Muscle of leg (tissue), 11 donors: ENCODE results near the gene ARFGAP1. TPM values are rescaled to one million over a fixed set of nuclear protein-coding genes. Genes with fewer than 3 reads are reported as not detected.

Source experiments
- DNase-seq: peaks from one replicate; pipeline ENCODE4 v3.0.0; 2013
- H3K27ac ChIP-seq: one replicate; pipeline ENCODE4 v1.5.1; 2013; ENCODE audit warnings: mild to moderate bottlenecking, low read length, control low read depth
- H3K27me3 ChIP-seq: one replicate; pipeline ENCODE4 v1.6.1; 2013; ENCODE audit warnings: low read length; ENCODE audit not compliant: control insufficient read depth, insufficient read depth
- H3K36me3 ChIP-seq: one replicate; pipeline ENCODE4 v1.6.1; 2013; ENCODE audit warnings: low read length; ENCODE audit not compliant: control insufficient read depth, insufficient read depth
- H3K4me1 ChIP-seq: one replicate; pipeline ENCODE4 v1.6.1; 2013; ENCODE audit warnings: low read length; ENCODE audit not compliant: control insufficient read depth, insufficient read depth
- H3K4me3 ChIP-seq: one replicate; pipeline ENCODE4 v1.5.1; 2013; ENCODE audit warnings: low read length, control low read depth
- H3K9me3 ChIP-seq: replicated peaks from 2 replicates; pipeline ENCODE4 v1.6.1; 2013; ENCODE audit warnings: low read depth, low read length; ENCODE audit not compliant: control insufficient read depth
- WGBS: methylation state at CpG from one replicate; pipeline ENCODE4 v1.1.5; 2013; ENCODE audit warnings: missing lambda C conversion rate; ENCODE audit not compliant: insufficient coverage; 5-methylcytosine and 5-hydroxymethylcytosine counted together
- polyA plus RNA-seq, 8 donors: library from polyadenylated mRNA; unstranded; fragments of 120-200 nt; gene quantifications; one replicate each; pipeline versions ENCODE4 v1.2.1 to v1.2.3, GENCODE V29; 2013; ENCODE audit warnings: inconsistent platforms in 1 of 8, low replicate concordance in 1 of 8; ENCODE audit not compliant: insufficient read length in 8 of 8, insufficient read depth in 1 of 8
- total RNA-seq: library from RNA; stranded (reverse); fragments of 120-200 nt; gene quantifications from one replicate; pipeline ENCODE4 v1.2.4, GENCODE V29; 2013

The ARFGAP1 gene
- total and polyA plus RNA-seq, 9 donors = 62.6 to 103 (median 86.9) TPM

GRCh38 chr20:63239431-63239830, 33.2 kb upstream of the ARFGAP1 start:
- DNase-seq = no peak
- Histone ChIP-seq H3K27ac (no peak overlapping the region), H3K9me3 (no peaks in the 10 kb centered on the region), H3K36me3 (peaks cover 8% of the 10 kb centered on the region), H3K4me1 (peaks cover 40% of the 10 kb centered on the region), H3K27me3 (peaks cover 3% of the 10 kb centered on the region), H3K4me3 (no peak overlapping the region)
- WGBS = 77% methylated on average over 29 of the region's 30 CpGs

- Histone ChIP-seq H3K36me3 (peaks cover 11% of the 10 kb centered on the region), H3K4me1 (peaks cover 40% of the 10 kb centered on the region), H3K4me3 (no peak overlapping the region), H3K27ac (no peak overlapping the region), H3K9me3 (no peaks in the 10 kb centered on the region), H3K27me3 (no peaks in the 10 kb centered on the region)
- 94% methylated on average over 5 of the region's 11 CpGs for WGBS
- no peak for DNase-seq
Observed at GRCh38 chr20:63240004-63240403, 32.6 kb upstream of the ARFGAP1 start.

- Histone ChIP-seq H3K36me3 (peaks cover 14% of the 10 kb centered on the region), H3K27me3 (no peaks in the 10 kb centered on the region), H3K27ac (no peak overlapping the region), H3K4me3 (no peak overlapping the region), H3K4me1 (peaks cover 32% of the 10 kb centered on the region), H3K9me3 (no peaks in the 10 kb centered on the region)
- DNase-seq = no peak
- WGBS = 39% methylated on average over 11 of the region's 11 CpGs
Observed at GRCh38 chr20:63241272-63241671, 31.3 kb upstream of the ARFGAP1 start.

- H3K27ac ChIP-seq = no peak overlapping the region
- no peaks in the 10 kb centered on the region for H3K9me3 ChIP-seq
- peaks cover 41% of the 10 kb centered on the region for H3K4me1 ChIP-seq
- WGBS = 89% methylated on average over 16 of the region's 21 CpGs
- no peak overlapping the region for H3K4me3 ChIP-seq
- DNase-seq = no peak
- peaks cover 26% of the 10 kb centered on the region for H3K36me3 ChIP-seq
- H3K27me3 ChIP-seq = peaks cover 3% of the 10 kb centered on the region
Observed at GRCh38 chr20:63242736-63243135, 29.9 kb upstream of the ARFGAP1 start.

GRCh38 chr20:63243604-63244247, 28.9 kb upstream of the ARFGAP1 start:
- Histone ChIP-seq H3K4me1 (peaks cover 34% of the 10 kb centered on the region), H3K36me3 (peaks cover 36% of the 10 kb centered on the region), H3K27me3 (peaks cover 3% of the 10 kb centered on the region), H3K27ac (no peak overlapping the region), H3K4me3 (no peak overlapping the region), H3K9me3 (no peaks in the 10 kb centered on the region)
- DNase-seq = no peak
- WGBS = 63% methylated on average over 22 of the region's 25 CpGs

GRCh38 chr20:63244468-63244867, 28.1 kb upstream of the ARFGAP1 start:
- no peak for DNase-seq
- Histone ChIP-seq H3K4me3 (no peak overlapping the region), H3K27ac (no peak overlapping the region), H3K36me3 (peaks cover 41% of the 10 kb centered on the region), H3K9me3 (no peaks in the 10 kb centered on the region), H3K27me3 (peaks cover 5% of the 10 kb centered on the region), H3K4me1 (peaks cover 26% of the 10 kb centered on the region)
- WGBS = 87% methylated on average over 7 of the region's 10 CpGs

- no peak for DNase-seq
- H3K27me3 ChIP-seq = peaks cover 5% of the 10 kb centered on the region
- H3K4me3 ChIP-seq = no peak overlapping the region
Observed at GRCh38 chr20:63246490-63247288, 25.9 kb upstream of the ARFGAP1 start.

GRCh38 chr20:63247671-63248228, 24.9 kb upstream of the ARFGAP1 start:
- DNase-seq = no peak
- no peak overlapping the region for H3K4me3 ChIP-seq
- no peak overlapping the region for H3K27ac ChIP-seq
- 73% methylated on average over 20 of the region's 24 CpGs for whole genome bisulfite sequencing
- H3K9me3 ChIP-seq = no peaks in the 10 kb centered on the region
- peaks cover 11% of the 10 kb centered on the region for H3K27me3 ChIP-seq
- H3K36me3 ChIP-seq = peaks cover 40% of the 10 kb centered on the region
- H3K4me1 ChIP-seq = peaks cover 24% of the 10 kb centered on the region

More at GRCh38 chr20:63246490-63247288, 25.9 kb upstream of the ARFGAP1 start:
- 46% methylated on average over 42 of the region's 50 CpGs for WGBS
- H3K9me3 ChIP-seq = no peaks in the 10 kb centered on the region
- peaks cover 17% of the 10 kb centered on the region for H3K4me1 ChIP-seq
- H3K27ac ChIP-seq = no peak overlapping the region
- H3K36me3 ChIP-seq = peaks cover 47% of the 10 kb centered on the region

GRCh38 chr20:63248835-63249591, 23.6 kb upstream of the ARFGAP1 start:
- no peaks in the 10 kb centered on the region for H3K9me3 ChIP-seq
- H3K36me3 ChIP-seq = peaks cover 40% of the 10 kb centered on the region
- DNase-seq = no peak
- H3K4me3 ChIP-seq = no peak overlapping the region
- peaks cover 19% of the 10 kb centered on the region for H3K27me3 ChIP-seq
- peaks cover 32% of the 10 kb centered on the region for H3K4me1 ChIP-seq
- 68% methylated on average over 25 of the region's 25 CpGs for WGBS
- H3K27ac ChIP-seq = no peak overlapping the region

GRCh38 chr20:63249891-63250290, 22.7 kb upstream of the ARFGAP1 start:
- Histone ChIP-seq H3K27ac (no peak overlapping the region), H3K9me3 (no peaks in the 10 kb centered on the region), H3K4me1 (peaks cover 36% of the 10 kb centered on the region), H3K27me3 (peaks cover 23% of the 10 kb centered on the region), H3K4me3 (no peak overlapping the region), H3K36me3 (peaks cover 37% of the 10 kb centered on the region)
- WGBS = 95% methylated on average over 14 of the region's 15 CpGs
- no peak for DNase-seq
